Testis (tissue), 2 donors: ENCODE results near the gene RHCE.
"Not testable (repeated sequence)": the region's sequence is repeated elsewhere in the genome, so short reads cannot be mapped to it uniquely, and the experiment has no call there.

ENCODE experiments used
- CTCF ChIP-seq, 3 experiments: fragments of 450-650 bp in 2 of 3; fragments of 200-600 bp in 1 of 3; sonication (generic) in 1 of 3; IDR thresholded peaks; one replicate each; pipeline ENCODE4 v1.5.1; 2016 to 2019; ENCODE audit warnings: antibody characterized with exemption in 3 of 3, mild to moderate bottlenecking in 2 of 3, moderate library complexity in 1 of 3
- POLR2A ChIP-seq: fragments of 450-650 bp; IDR thresholded peaks from one replicate; pipeline ENCODE4 v1.6.1; 2017; ENCODE audit warnings: antibody characterized with exemption, mild to moderate bottlenecking, moderate library complexity

GRCh38 chr1:25336922-25337354 is 83.7 kb downstream of the RHCE start:
- TF ChIP-seq CTCF (IDR thresholded peaks at IDR 0.05); POLR2A: not testable (repeated sequence)
